Testis (tissue), 2 donors: ENCODE measurements around the gene FRMD8.

Source experiments
- CTCF ChIP-seq, 3 experiments: fragments of 450-650 bp in 2 of 3; fragments of 200-600 bp in 1 of 3; sonication (generic) in 1 of 3; IDR thresholded peaks; one replicate each; pipeline ENCODE4 v1.5.1; 2016 to 2019; ENCODE audit warnings: antibody characterized with exemption in 3 of 3, mild to moderate bottlenecking in 2 of 3, moderate library complexity in 1 of 3
- POLR2A ChIP-seq: fragments of 450-650 bp; IDR thresholded peaks from one replicate; pipeline ENCODE4 v1.6.1; 2017; ENCODE audit warnings: antibody characterized with exemption, mild to moderate bottlenecking, moderate library complexity

- TF ChIP-seq POLR2A (no peak), CTCF (IDR thresholded peaks at IDR 0.05) (no peak)
These were observed 47.7 kb downstream of the FRMD8 start for GRCh38 chr11:65434057-65434666.
